Glomerular visceral epithelial cell (primary cell): ENCODE data around the gene PARD3.

Experiments used
- DNase-seq: peaks from one replicate; pipeline ENCODE4 v3.0.0-alpha.2; 2016; ENCODE audit errors: extremely low spot score

Gene PARD3

DNA sequence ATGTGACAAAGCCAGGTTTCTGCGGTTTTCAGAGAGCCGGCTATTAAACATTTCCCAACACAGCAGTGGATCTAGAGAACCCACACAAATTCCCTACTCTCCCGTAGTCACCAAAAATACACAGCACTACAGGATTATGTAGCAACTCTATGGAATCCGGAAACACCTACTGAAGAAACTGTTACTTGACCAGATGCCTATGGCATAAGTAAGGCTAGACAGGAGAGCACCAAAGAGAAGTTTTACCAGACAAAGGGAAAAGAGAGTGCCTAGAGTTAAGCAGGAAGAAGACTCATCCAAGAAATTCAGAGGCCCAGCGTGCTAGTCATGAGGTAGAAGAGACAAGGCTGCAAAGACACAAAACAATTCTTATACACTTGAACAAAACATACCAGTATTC, 321.1 kb downstream of the PARD3 start:
- DNase-seq = no peak

DNA sequence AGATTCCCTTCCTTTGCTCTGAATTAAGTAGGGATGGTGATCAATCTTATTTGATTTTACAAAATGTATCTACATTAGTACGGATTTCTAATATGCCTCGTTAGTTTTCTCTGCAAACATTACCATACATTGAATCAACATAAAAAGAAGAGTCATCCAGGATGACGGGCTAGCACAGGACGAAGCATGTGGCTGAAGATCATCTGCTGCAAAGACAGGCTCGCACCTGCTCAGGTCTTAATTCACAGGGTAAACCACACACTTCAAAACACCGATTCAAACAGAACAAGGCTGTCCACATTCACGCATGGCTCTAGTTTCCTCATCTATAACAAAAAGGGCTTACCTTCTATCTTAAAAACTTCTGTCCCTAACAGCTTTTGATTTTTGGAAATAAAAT, 323.0 kb downstream of the PARD3 start:
- no peak for DNase-seq

DNA sequence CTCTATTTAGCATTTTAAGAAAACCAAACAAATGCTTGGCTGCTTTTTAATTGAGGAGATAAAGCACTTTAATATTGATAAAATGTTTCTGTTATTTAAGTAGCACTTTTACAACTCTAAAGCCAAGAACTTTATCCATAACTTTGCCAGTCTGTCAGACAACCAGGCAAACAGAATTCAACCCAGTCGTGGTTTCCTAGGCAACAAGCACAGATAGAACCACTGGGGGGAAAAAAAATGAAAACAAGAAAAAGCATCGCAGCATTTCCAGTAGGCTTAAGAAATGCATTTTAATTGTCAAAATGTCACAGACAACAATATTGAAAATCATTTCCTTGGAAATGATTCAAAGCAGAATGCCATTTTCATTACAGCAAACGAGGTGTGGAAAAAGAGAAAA, 323.4 kb downstream of the PARD3 start:
- DNase-seq = no peak

DNA sequence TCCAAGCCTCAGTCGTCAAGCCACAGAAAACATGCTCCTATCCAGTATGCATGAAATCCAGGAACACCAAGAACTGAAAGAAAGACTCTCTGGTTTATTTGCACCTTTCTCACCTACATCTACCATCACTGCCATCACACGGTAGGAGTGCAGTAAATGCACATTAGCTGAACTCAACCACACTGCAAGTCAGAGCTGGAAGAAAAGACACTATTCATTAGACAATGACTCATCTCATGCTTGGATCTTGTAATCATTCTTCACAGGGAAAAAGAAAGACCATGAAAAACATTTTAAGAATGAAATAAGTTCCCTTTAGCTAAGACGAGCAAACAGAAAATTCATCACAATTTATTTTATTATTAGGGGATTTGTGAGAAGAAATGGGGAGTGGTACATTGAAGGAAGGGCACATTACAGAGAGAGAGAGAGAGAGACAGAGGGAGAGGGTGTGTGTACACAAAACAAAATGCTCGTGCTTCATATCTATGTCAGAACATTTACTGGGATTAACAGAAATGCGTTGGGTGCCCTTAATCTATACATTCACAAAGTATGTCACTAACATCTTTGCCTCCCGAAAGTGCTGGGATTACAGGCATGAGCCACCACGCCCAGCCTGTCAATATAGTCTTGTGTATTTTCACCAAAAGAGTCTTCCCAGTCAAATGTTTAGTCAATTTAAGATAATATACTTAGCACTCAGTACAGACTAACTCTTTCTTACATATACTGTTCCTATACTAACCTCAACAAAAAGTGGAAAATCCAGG, 324.9 kb downstream of the PARD3 start:
- DNase-seq = peak; percentile 59

DNA sequence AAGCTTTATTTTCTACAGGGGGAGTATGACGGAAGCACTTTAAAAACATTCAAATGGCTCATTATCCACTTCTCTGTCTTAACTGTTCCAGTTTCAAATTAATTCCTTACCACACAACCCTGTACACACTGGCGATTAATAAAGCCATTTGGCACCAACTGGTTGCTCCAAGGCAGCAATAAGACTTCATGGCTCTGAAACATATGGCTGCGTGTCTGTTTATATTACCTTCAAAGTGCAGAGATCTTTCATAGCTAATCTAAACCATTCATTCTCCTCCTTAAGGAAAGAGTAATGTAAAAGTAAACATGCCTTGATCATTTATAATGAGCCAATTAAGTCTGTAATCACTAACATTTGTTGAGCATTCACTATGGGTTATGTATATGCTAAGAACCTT, 325.7 kb downstream of the PARD3 start:
- DNase-seq = no peak

DNA sequence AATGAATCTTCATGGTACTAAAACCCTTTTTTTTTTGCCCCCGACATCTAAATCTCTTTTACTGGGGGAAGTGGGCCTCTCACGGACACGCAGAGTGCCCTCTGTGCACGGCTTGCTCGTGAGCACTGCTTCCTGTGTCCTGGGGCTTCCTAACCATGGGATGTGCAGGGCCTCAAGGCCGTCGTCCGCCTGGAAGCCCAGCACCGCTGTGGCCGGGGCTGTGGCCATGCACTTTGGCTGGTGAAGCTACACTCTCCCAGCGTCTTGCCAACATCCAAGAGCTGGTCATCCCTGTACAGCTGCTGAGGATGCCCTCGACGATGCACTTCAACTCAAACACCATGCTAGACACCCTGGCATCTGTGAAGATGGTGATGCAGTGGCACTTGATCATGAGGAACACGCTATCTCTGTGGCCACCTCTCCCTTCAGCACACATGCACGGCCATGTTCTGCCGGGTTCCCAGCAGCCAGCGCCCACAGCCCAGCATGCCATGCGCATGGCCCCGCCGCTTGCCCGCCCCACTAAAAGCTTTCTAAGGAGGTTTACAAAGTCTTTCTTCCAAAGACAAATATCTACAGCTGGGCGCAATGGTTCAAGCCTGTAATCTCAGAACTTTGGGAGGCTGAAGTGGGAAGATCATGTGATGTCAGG, 326.5 kb downstream of the PARD3 start:
- no peak for DNase-seq

DNA sequence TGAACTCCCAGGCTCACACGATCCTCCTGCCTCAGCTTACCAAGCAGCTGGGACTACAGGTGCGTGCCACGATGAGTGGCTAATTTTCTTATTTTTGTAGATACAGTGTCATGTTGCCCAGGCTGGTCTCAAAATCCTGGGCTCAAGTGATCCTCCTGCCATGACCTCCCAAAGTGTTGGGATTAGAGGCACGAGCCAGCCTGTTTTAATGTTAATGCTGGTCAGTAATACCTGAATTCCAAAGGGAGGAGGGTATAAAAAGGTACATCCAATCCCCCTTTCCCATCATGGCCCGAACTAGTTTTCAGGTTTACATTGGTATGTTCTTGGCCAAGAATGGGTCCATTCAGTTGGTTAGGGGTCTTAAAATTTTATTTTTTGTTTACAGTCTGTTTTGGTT, 329.1 kb downstream of the PARD3 start:
- DNase-seq = no peak

DNA sequence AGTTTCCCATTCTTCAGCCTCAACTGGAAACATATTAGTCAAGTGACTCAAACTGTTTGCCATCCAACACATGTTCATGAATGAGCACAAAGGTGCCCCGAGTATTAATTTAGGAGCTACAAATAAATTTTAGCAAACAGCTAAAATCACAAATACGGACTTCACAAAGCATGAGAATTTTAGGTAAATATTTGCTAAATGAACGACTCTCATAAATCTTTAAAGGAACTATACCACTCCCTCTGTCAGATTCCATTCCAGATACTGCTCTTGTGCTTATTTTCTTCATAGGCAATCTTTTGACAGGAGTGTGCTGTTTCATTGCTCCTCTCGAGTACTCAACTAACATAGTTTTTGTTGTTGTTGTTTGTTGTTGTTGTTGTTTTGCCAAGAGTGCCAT, 330.9 kb downstream of the PARD3 start:
- no peak for DNase-seq

DNA sequence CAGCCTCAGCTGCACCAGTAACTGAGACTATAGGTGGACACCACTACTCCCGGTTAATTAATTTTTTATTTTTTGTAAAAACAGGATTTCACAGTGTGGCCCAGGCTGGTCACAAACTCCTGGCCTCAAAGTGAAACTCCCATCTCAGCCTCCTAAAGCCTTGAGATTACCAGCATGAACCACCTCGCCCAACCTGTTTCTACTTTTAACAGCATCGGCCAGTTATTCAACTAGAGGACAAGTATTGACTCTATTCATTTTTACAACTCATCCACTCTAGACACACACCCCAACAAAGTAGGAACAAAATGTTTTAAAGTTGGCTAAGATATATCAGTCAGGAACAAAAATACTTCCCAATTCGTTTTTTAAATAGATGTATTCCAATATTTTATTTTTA, 334.8 kb downstream of the PARD3 start:
- no peak for DNase-seq

DNA sequence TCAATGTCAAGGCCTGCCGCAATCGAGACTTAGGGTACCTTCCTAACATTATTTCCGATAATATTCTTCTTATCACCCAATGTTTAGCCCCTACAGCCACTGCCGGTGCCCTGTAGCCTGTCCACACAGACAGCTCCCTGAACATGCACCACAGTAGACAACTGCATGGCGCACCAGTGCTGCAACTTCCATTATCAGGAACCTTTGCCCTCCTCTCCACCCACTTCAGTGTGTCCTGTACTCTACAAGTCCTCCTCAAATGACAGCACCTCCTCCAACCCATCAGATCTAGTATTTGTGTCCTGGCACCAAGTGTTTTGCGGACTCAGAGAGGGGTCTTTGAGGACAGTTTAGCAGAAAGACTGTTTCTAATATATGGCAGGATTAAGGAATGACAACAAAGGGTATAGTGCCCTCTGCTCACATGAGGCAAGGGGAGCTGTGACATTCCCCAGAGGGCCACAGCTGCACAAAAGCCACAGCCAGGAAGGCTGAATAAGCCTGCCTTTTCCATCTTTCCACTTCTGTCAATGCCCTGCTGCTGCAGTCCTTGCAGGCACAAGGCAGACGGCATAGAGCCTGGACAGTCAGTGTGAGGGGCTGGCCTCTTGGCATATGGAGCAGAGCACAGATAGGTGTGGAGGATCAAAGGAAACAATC, 335.4 kb downstream of the PARD3 start:
- no peak for DNase-seq

DNA sequence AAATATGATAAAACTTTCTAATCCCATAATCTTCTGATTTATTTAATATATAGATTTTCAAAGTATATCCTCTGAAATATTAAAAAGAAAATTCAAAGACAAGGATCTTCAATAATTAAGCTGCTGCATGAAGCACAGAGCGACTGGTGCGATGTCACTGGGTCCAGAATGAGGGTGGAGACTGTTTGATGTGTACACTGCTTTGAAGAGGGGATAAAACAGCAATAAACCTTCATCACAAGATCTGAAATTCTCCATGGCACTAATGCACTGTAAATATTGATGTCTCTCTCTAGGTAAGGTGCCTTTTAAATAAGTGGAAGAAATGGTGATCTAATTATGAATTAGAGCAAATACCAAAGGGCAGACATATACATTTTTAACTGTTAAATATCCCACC, 337.8 kb downstream of the PARD3 start:
- DNase-seq = no peak

DNA sequence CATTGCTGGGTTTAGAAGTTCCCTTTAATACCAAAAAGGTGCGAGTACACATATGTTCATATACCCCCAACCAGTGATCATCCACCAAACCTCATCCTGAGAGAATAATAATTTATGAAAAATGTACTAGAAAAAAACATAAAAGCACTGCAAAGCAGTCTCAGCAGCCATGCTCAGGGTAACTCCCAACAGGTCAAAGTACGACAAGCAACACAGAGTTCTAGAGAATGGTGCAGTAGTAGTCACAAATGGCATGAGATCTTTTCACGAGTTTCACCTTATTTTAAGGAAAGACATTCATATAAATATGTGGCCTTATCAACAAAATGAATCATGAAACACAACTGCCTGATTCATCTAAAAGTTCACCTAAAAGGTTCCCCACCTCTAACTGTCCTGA, 338.5 kb downstream of the PARD3 start:
- no peak for DNase-seq

DNA sequence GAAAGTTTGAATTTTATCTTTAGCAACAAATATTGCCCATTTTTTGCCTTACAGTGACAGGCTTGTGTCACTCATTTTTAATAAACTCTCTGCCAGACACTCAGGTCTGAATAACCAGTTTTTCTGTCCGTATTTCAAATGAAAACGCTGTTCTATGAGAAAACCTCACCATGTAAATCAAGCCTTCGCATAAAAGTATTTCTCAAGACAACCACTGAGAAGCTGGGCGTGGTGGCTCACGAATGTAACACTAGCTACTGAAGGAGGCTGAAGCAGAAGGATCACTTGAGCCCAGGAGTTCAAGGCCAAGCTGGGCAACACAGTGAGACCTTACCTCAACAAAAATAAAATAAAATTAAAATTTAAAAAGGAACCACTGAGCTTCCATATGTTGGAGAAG, 339.3 kb downstream of the PARD3 start:
- DNase-seq = no peak

DNA sequence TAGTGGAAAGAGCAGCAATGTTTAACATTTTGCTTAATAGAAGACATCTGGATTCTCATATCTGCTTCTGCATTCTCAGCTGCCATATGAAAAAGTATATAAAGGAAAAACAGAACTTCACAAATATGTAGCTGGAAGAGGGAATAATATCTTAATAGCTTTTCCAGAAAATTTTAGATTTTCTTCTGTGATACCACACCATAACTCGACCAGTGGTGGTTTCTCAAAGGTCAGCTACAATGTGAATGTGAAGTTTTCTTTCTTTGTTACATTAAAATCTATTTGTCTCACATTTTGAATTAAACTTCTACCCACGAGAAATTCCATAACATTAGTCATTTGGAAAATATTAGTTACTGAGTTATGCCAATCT, 339.8 kb downstream of the PARD3 start:
- DNase-seq = no peak

DNA sequence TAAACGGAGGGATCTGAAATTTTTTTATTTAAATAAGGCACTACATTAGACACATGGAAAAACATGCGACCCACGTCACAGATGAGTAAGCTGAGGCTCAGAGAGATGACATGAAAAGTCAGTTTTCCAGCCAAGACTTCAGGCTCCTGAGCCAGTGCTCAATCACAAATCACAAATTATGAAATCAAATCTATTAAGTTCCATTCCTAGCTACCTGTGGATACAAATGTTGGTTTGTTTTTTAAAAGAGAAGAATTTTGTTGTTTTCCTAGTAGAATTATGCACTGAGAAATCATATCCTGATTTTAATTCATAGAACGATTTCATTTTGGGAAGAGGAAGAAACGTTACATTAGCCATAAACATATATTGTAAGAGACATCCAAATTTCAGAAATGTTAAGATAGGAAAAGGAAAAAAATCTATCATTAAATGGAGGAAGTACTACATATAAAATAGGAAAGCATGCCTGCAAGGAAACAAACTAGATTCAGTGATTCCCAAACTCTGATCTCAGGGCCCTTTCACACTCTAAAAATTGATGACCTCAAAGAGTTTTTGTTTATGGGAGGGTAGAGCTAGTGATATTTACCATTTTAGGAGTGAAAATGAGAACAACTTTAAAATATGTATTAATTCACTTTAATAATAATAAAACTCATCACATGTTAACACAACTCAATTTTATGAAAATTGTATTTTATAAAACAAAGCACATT, 340.4 kb downstream of the PARD3 start:
- no peak for DNase-seq

DNA sequence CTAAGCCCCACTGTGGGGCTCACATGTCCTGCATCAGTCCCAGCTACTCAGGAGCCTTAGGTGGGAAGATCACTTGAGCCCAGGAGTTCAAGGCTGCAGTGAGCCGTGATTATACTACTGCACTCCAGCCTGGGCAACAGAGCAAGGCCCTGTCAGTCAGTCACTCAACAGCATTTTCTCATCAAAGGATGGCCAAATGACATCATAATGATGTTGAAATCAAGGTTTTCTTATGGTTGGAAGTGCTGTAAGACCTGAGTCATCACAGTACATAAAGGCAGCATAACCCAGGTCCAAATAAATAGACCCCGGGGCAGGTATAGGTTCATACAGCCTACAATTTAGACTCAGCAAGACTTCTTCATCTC, 341.1 kb downstream of the PARD3 start:
- no peak for DNase-seq

DNA sequence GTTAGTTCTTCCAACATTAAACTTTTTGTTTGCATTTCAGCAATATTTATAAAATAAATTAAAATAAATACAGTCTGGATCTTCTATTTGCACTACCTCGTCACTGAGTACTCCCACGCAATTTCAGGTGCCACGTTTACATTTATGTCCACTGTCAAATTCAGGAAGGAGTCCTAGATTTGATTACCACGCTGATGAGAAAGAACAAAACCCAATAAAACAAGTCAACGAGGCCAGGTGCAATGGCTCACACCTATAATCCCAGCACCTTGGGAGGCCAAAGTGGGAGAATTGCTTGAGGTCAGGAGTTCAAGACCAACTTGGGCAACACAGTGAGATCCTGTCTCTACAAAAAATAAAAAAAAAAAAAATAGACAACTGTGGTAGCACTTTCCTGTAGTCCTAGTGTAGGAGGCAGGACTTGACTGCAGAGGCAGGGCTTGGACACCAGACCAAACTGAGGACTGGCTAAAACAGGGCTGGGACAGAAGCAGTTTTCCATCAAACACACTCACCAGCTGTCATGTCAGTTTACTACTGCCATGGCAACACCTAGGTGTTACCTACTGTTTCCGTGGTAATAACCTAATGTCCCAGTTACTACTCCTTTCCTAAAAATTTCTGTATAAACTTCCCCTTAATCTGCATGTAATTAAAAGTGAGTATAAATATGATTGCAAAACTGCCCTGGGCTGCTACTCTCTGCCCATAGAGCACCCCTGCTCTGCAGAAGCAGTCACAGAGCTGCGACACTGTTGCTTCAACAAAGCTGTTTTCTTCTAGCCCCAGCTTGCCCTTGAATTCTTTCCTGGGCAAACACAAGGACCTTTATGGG, 341.7 kb downstream of the PARD3 start:
- no peak for DNase-seq

DNA sequence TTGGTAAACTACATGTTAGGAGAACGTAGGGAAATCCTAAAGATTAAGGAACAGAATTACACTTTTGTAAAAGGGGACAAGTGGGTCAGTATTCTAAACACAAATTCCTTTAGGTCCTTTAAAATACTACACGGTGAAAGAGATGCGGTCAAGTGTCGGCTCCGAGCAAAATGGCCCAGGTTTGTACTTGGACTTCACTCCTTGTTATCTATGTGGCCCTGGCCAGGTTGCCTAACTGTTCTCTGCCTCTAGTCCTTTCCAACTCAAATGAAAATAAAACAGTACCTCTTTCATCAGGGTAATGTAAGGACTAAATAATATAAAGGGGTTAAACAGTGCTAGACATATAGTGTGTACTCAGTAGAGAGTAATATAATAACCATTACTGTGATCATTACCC, 344.8 kb downstream of the PARD3 start:
- DNase-seq = no peak

DNA sequence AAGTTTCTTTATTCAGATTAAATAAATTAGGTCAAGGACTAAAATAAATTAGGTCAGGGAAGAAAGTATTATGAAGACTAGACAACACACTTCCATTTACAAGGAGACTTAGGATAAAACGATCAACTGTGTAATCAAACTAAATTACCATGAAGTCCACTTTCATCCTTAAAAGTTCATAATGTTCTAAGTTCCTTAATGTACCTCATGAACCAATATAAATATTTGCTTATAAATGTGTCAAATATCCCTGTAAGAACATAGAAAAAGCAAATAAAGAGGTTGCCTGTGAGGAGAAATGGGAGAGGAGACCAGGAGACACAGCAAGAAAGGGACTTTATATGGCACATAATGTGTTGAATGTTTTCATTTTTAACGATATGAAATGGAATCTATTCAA, 345.6 kb downstream of the PARD3 start:
- DNase-seq = no peak

DNA sequence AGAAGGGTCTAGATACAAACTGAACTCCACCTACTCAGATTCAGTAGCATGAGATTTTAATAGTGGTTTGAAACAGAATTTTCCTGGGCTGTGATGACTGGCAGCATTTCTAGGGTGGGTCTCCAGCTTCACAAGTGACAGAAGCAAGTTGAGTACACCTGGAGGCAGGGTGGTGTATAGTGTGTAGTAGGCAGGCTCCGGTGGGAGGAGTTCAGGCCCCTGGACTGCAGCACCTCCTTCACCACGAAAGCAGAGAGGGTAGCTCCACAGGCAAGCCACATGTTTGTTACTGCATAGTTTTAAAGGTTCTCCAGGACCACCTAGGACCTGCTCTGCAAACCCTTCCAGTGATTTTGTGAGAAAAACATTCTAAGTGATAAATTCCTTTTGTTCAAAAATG, 347.2 kb downstream of the PARD3 start:
- DNase-seq = no peak

DNA sequence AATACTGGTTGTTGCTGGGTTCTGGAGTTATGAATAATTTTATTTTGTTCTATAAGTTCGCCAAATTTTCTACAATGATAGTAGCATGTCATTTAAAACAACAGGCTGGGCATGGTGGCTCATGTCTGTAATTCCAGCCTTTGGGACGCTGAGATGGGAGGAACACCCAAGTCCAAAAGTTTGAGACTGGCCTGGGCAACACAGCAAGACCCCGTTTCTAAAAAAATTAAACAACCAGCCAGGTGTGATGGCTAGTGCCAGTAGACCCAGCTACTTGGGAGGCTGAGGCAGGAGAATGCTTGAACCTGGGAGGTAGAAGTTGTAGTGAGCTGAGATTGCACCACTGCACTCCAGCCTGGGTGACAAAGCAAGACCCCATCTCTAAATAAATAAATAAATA, 347.7 kb downstream of the PARD3 start:
- DNase-seq = no peak

DNA sequence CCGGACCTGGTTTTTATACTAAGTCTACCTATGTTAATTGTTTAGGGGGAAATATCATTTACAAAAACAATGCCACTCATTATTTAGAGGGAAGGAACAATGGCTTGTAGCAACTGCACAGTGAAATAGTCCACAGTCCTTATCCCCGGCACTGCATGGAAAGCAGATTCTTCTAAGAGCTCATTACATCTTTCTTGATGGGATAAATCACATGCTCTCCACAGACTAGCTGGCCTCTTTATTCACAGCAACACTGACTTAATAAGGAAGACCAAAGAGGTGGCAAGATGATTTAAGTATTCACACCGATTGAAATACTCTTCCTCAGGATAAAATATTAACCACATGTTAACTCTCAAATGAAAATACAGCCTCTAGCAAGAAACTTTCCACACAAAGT, 349.4 kb downstream of the PARD3 start:
- no peak for DNase-seq
